HepG2 (cell line): Measurements from ENCODE around the gene STK10. TPM values are rescaled to one million over a fixed set of nuclear protein-coding genes. Genes with fewer than 3 reads are reported as not detected.

Experiments used
- ATAC-seq: fragments of 200-7000 bp; cut with Tn5 transposase; 3 replicates; pipeline ENCODE4 v1.9.1; 2020; ENCODE audit warnings: mild to moderate bottlenecking, moderate library complexity
- BruUV-seq: library from RNA; stranded (reverse); fragments of 400-500 nt; replicated peaks from 2 replicates; lab custom pipeline; 2021; lab: Mats Ljungman, UMichigan
- CTCF ChIA-PET: fragments of 300-600 bp; formaldehyde crosslinking; extraction: SDS; loops from one replicate; lab custom pipeline; 2021; ENCODE audit warnings: low total read pairs, inconsistent platforms, low intra/inter-chr PET ratio; lab: Yijun Ruan, JAX
- POLR2A ChIA-PET: fragments of 350-600 bp; sonication (Branson Sonifier 250); formaldehyde crosslinking; loops from one replicate; lab custom pipeline; 2020; ENCODE audit warnings: antibody characterized with exemption, inconsistent platforms; lab: Yijun Ruan, JAX
- DNase-seq: peaks from one replicate; pipeline ENCODE4 v3.0.0-alpha.2; 2015; ENCODE audit warnings: low spot score
- FAIRE-seq: peaks from 3 replicates; lab custom pipeline; 2011; peaks lifted over from hg19 to GRCh38; lab: Jason Lieb, UNC
- H2AFZ ChIP-seq: one replicate; pipeline ENCODE4 v1.6.1; 2011; ENCODE audit warnings: low read length, inconsistent platforms
- H3K27ac ChIP-seq: fragments of 300-600 bp; 3 replicates; pipeline ENCODE4 v1.8.0; 2011; ENCODE audit warnings: mixed run types, mild to moderate bottlenecking, mixed read lengths, low read length, inconsistent platforms; ENCODE audit not compliant: insufficient read depth; ENCODE audit errors: extremely low read length
- H3K27me3 ChIP-seq, 2 experiments: fragments of 200-600 bp in 1 of 2; 2 replicates in 1 of 2; 3 replicates in 1 of 2; pipeline versions ENCODE4 v1.6.0 to v1.8.0; 2011; ENCODE audit warnings: low read length in 2 of 2, mild to moderate bottlenecking in 2 of 2, moderate library complexity in 2 of 2, inconsistent platforms in 1 of 2; ENCODE audit not compliant: insufficient read depth in 2 of 2, control insufficient read depth in 1 of 2
- H3K36me3 ChIP-seq, 2 experiments: fragments of 200-600 bp in 1 of 2; replicated peaks in 1 of 2; 2 replicates in 1 of 2; 3 replicates in 1 of 2; pipeline versions ENCODE4 v1.5.1 to v1.8.0; 2011; ENCODE audit warnings: low read length in 2 of 2, inconsistent platforms in 1 of 2; ENCODE audit not compliant: insufficient read depth in 2 of 2, control insufficient read depth in 1 of 2
- H3K4me1 ChIP-seq: 2 replicates; pipeline ENCODE4 v1.5.1; 2012; ENCODE audit warnings: low read length, inconsistent platforms; ENCODE audit not compliant: insufficient read depth
- H3K4me2 ChIP-seq: 2 replicates; pipeline ENCODE4 v1.6.0; 2011; ENCODE audit warnings: low read depth, low read length, inconsistent platforms
- H3K4me3 ChIP-seq, 3 experiments: fragments of 200-600 bp in 1 of 3; sonication (generic), shearing (Covaris generic) in 1 of 3; replicated peaks in 1 of 3; 2 replicates each; pipeline ENCODE4 v1.5.1; 2011 to 2016; ENCODE audit warnings: low read length in 3 of 3, inconsistent platforms in 2 of 3, low read depth in 2 of 3, mild to moderate bottlenecking in 2 of 3, control low read depth in 1 of 3, mixed read lengths in 1 of 3; ENCODE audit not compliant: insufficient read depth in 1 of 3
- H3K79me2 ChIP-seq: one replicate; pipeline ENCODE4 v1.6.1; 2011; ENCODE audit warnings: low read length, inconsistent platforms; ENCODE audit not compliant: insufficient read depth
- H3K9ac ChIP-seq: 2 replicates; pipeline ENCODE4 v1.6.0; 2011; ENCODE audit warnings: mild to moderate bottlenecking, low read depth, low read length, inconsistent platforms; ENCODE audit not compliant: insufficient read depth
- H3K9me3 ChIP-seq: 2 replicates; pipeline ENCODE4 v1.5.1; 2012; ENCODE audit warnings: mild to moderate bottlenecking, low read length
- H4K20me1 ChIP-seq: 2 replicates; pipeline ENCODE4 v1.6.0; 2011; ENCODE audit warnings: inconsistent platforms, mild to moderate bottlenecking, low read length, moderate library complexity; ENCODE audit not compliant: insufficient read depth
- DNMT3B ChIP-seq: conservative IDR thresholded peaks from 2 replicates; pipeline ENCODE4 v1.6.1; 2016; ENCODE audit warnings: missing biosample characterization, control low read depth
- FOSL2 ChIP-seq: sonication (generic); formaldehyde crosslinking; IDR thresholded peaks from 2 replicates; pipeline ENCODE4 v1.4.0; 2020; ENCODE audit warnings: missing genetic modification reagents
- SIN3A ChIP-seq: IDR thresholded peaks from 2 replicates; pipeline ENCODE4 v1.6.1; 2011; ENCODE audit warnings: low read depth, mild to moderate bottlenecking, control low read depth, low read length, borderline replicate concordance
- TFE3 ChIP-seq: IDR thresholded peaks from 2 replicates; pipeline ENCODE4 v1.6.1; 2016
- ZNF674 ChIP-seq: sonication (generic); formaldehyde crosslinking; IDR thresholded peaks from 2 replicates; pipeline ENCODE4 v1.5.0; 2020; ENCODE audit warnings: low read depth, mild to moderate bottlenecking, missing genetic modification reagents
- WGBS: methylation state at CpG from one replicate; pipeline ENCODE4 v1.1.6; 2017; ENCODE audit warnings: low lambda C conversion rate; 5-methylcytosine and 5-hydroxymethylcytosine counted together
- in situ Hi-C: cut with HindIII; loops from 2 replicates; pipeline ENCODE4 v1.10.0; 2017; ENCODE audit warnings: low pct_unique_long_range_greater_than_20kb; ENCODE audit not compliant: extremely low pct_ligation_motif_present
- intact Hi-C: fragments of 100-400 bp; cut with micrococcal nuclease; formaldehyde crosslinking; loops from one replicate; pipeline ENCODE4 v1.10.0; 2022; ENCODE audit not compliant: unreplicated experiment
- polyA plus RNA-seq, 8 experiments: library from polyadenylated mRNA; depleted of rRNA in 3 of 8; stranded (reverse) in 7 of 8; unstranded in 1 of 8; fragments of >200 nt; fragmentation: Illumina TruSeq in 4 of 8; extraction: Trizol in 4 of 8; gene quantifications; 2 replicates each; pipeline versions ENCODE4 v1.2.1 to v1.2.3, GENCODE V29; 2011 to 2016; ENCODE audit warnings: low read depth in 4 of 8, missing spikeins in 1 of 8, mixed read lengths in 1 of 8; ENCODE audit not compliant: insufficient read depth in 1 of 8
- total RNA-seq, 5 experiments: library from RNA; depleted of rRNA; stranded (reverse); fragments of >200 nt; fragmentation: Illumina TruSeq; extraction: Trizol; gene quantifications; 2 replicates each; pipeline ENCODE4 v1.2.3, GENCODE V29; 2016; ENCODE audit warnings: low read depth in 1 of 5
- TF ChIP-seq, protein P1 (sequence below): sonication (generic); formaldehyde crosslinking; conservative IDR thresholded peaks from 2 replicates; pipeline ENCODE4 v1.4.0; 2020; ENCODE audit warnings: mild to moderate bottlenecking, missing genetic modification reagents, moderate library complexity
- TF ChIP-seq, protein P2 (sequence below): sonication (generic); formaldehyde crosslinking; IDR thresholded peaks from 2 replicates; pipeline ENCODE4 v1.4.0; 2020; ENCODE audit warnings: mild to moderate bottlenecking, missing genetic modification reagents

The STK10 gene
- total and polyA plus RNA-seq, 2 of the 13 experiments (the other 11 are each of a cell fraction or from before 2014, with no cell fraction given), result 7.0 to 7.2 TPM

GRCh38 chr5:172064766-172065165, 123.3 kb downstream of the STK10 start (continued):
- TF ChIP-seq, protein P1, sequence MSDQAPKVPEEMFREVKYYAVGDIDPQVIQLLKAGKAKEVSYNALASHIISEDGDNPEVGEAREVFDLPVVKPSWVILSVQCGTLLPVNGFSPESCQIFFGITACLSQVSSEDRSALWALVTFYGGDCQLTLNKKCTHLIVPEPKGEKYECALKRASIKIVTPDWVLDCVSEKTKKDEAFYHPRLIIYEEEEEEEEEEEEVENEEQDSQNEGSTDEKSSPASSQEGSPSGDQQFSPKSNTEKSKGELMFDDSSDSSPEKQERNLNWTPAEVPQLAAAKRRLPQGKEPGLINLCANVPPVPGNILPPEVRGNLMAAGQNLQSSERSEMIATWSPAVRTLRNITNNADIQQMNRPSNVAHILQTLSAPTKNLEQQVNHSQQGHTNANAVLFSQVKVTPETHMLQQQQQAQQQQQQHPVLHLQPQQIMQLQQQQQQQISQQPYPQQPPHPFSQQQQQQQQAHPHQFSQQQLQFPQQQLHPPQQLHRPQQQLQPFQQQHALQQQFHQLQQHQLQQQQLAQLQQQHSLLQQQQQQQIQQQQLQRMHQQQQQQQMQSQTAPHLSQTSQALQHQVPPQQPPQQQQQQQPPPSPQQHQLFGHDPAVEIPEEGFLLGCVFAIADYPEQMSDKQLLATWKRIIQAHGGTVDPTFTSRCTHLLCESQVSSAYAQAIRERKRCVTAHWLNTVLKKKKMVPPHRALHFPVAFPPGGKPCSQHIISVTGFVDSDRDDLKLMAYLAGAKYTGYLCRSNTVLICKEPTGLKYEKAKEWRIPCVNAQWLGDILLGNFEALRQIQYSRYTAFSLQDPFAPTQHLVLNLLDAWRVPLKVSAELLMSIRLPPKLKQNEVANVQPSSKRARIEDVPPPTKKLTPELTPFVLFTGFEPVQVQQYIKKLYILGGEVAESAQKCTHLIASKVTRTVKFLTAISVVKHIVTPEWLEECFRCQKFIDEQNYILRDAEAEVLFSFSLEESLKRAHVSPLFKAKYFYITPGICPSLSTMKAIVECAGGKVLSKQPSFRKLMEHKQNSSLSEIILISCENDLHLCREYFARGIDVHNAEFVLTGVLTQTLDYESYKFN, result no peak
- TF ChIP-seq, protein P2, sequence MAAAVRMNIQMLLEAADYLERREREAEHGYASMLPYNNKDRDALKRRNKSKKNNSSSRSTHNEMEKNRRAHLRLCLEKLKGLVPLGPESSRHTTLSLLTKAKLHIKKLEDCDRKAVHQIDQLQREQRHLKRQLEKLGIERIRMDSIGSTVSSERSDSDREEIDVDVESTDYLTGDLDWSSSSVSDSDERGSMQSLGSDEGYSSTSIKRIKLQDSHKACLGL (CRISPR knock-in tag), result no peak
- TF ChIP-seq DNMT3B (CRISPR knock-in tag) (no peak), TFE3 (CRISPR knock-in tag) (no peak)

- Histone ChIP-seq H3K9me3 (no peaks in the 10 kb centered on the region), H3K4me3 (no peak overlapping the region), H3K4me2 (no peak overlapping the region), H3K36me3 (peaks cover 0 to 13% of the 10 kb centered on the region in 2 experiments; a peak in 1 of 5 replicates), H3K4me1 (no peaks in the 10 kb centered on the region), H3K9ac (no peak overlapping the region), H3K27me3 (no peaks in the 10 kb centered on the region), H4K20me1 (no peaks in the 10 kb centered on the region), H3K79me2 (no peaks in the 10 kb centered on the region), H3K27ac (no peak overlapping the region), H2AFZ (no peak overlapping the region)
- DNase-seq (no peak), ATAC-seq (no peak), FAIRE-seq (no peak)
- CTCF ChIA-PET, result no interaction called here
- no peak for TF ChIP-seq FOSL2 (CRISPR knock-in tag)
- no peak for TF ChIP-seq ZNF674
- TF ChIP-seq SIN3A, result no peak
- intact Hi-C loops, result no loop called here
- 70% methylated on average over 3 of the region's 5 CpGs for WGBS
- POLR2A ChIA-PET, result no interaction called here
- no TSS peak for BruUV-seq
- in situ Hi-C loops, result no loop called here
These were observed 123.7 kb downstream of the STK10 start for GRCh38 chr5:172064358-172064757.
